ENCODE data around the gene CLDN14.

CLDN14 gene

DNA sequence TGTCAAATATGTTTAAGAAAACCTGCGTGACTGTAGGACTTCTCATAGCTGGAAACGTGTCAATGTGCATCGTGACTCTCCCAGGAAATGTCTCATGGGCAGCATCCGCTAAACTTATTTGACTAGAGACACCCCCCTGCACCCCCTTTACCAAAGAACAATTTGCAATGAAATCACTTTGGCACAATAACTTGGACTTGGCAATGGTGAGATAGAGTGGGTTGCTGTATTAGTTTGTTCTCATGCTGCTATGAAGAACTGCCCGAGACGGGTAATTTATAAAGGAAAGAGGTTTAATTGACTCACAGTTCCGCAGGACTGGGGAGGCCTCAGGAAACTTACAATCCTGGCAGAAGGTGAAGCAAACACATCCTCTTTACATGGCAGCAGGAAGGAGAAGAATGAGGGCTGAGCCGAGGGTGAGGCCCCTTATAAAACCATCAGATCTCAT lies 13.8 kb downstream of the CLDN14 start:
- no peak for DNase-seq

DNA sequence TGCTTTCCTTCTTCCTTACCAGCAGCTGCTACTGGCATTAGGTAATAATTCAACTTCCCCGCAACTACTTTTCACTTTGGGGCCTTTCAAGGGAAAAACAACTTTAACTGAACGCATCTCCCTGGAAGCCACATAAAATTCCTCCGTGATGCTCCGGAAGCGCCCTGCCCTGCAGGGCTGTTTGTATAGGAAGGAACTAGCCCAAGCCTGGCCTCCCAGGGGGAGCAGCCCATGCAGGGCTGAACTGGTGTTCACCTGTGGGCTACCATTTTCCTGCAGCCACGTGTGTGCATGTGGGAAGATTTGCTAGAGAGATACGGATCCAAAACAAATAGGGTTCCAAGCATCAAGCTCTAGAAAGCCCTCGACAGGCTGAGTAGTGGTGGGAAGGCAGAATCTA lies 14.4 kb downstream of the CLDN14 start:
- no peak for DNase-seq

DNA sequence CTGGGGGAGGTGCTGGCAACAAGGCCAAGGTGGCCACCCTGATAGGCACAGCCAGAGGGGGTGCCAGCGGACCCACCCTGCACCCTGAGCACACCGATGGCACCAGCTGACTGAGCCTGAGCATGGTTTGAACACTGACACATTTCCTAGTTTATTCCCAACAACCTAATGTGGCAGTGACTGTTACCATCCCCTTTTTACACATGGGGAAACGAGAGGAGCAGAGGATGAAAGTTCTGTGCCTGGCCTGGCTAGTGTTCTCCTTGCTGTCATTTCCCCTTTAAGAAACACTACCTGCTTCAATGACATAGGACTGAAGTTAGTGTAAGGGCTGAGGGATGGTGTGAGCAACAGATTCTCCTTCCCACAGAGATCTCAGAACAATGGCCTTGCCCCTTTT lies 15.3 kb downstream of the CLDN14 start:
- no peak for DNase-seq

DNA sequence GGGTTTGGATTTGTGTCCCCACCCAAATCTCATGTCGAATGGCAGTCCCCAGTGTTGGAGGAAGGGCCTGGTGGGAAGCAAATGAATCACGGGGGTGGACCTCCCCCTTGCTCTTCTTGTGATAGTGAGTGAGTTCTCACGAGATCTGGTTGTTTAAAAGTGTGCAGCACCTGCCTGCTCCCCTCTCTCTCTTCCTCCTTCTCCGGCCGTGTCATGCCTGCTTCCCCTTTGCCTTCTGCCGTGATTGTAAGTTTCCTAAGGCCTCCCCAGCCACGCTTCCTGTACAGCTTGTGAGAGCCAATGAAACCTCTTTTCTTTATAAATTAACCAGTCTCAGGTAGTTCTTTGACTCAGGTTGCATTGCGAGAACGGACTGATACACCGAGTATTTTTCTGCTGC lies 15.9 kb downstream of the CLDN14 start:
- DNase-seq, result no peak

DNA sequence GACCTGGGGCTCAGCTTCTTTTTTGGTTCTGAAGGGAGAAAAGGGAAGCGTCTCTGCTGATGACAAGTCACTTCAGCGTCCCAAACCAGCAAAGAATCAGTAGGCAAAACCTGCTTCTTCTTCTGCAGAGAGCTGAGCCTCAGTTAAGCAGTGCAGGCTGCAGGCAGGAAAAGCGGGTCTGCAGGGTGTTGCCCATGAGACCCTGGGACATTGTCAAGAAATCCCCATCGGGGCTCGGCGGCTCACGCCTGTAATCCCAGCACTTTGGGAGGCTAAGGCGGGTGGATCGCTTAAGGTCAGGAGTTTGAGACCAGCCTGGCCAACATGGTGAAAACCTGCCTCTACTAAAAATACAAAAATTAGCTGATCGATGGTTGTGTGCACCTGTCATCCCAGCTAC lies 16.7 kb downstream of the CLDN14 start:
- DNase-seq, result no peak

DNA sequence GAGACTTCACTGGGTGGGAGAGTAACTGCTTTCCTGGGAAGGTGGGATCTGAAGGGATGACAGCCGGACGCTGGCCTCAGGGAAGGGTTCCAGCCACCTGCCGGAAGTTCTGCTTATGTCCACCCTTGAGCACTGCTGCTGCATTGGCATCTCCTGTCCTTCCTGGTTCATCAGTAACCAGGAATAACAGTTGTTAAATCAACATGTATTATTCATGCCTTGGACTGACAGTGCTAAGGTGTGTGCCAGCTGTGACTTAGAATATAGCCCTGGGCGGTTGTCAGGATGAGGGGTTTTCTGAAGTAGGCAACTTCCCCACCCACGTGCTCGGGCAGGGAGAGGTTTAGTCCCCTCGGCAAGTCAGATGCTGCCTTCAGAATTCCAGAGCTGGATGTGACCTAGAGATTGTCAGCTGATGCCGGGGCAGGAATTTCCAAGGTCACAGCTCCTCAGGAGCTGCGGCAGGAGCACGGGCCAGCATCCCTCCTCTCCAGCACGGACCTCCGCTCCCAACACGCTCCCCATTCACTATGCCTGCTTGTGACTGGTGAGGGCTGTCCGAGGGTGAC lies 17.9 kb downstream of the CLDN14 start:
- no peak for DNase-seq

DNA sequence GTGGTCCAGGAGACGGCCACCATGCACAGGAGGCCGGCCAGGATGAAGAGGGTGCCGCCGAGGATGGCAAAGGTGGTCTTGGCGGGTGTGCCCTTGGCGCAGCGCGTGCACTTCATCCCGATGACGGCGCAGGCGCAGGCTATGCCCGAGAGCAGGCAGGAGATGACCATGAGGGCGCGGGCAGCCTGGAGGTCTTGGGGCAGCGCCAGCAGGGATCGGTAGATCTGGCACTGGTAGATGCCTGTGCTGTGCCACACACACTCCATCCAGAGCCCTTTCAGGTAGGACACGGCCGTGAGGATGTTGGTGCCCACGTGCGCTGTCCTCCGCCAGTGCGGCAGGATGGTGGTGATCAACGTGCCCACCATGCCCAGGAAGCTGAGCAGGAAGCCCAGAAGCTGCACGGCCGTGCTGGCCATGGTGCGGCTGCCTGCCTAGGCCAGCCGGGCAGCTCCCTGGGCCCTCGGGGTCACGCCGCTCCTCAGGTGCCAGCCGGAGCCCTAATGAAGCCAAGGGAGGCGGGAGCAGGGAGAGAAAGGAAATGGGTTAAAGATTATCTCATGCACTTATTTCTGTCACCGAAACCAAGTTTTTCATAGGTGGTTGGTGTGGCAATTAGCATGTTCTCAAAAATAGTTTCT lies 18.5 kb downstream of the CLDN14 start:
- DNase-seq, result no peak

DNA sequence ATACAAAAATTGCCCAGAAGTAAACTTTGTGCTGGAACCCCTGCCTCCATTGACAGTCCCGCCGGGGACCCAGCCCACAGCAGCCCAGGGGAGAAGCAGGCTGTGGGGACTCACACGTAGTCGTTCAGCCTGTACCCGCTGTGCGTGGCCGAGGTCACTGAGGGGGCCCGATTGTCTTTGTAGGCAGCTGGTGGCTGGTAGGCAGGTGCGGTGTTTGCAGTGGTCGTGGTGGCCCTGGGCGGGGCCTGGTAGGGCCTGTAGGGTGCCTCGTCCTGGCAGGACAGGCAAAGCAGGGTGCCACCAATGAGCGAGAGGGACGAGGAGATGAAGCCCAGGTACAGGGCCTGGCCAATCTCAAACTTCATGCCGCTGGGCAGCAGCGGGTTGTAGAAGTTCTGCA lies 19.1 kb downstream of the CLDN14 start:
- no peak for DNase-seq

DNA sequence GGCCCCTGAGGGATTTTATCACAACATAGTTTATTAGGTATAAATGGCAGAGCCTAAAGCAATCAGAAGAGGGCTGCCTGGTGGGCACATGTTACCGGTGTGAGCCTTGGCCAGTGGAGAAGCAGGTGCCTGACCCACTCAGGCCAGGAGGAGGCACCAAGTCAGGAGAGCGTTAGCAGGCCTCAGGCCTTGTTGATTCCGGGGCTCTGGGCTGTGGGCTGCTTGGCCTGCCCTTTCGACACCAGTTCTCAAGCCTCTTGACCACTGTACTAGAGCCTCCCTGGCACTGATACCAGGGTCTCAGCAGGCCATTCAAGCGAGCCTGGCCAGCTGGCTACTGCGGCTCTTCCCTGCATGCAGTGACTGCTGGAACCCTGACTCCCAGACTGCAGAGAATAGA lies 20.8 kb downstream of the CLDN14 start:
- no peak for DNase-seq

DNA sequence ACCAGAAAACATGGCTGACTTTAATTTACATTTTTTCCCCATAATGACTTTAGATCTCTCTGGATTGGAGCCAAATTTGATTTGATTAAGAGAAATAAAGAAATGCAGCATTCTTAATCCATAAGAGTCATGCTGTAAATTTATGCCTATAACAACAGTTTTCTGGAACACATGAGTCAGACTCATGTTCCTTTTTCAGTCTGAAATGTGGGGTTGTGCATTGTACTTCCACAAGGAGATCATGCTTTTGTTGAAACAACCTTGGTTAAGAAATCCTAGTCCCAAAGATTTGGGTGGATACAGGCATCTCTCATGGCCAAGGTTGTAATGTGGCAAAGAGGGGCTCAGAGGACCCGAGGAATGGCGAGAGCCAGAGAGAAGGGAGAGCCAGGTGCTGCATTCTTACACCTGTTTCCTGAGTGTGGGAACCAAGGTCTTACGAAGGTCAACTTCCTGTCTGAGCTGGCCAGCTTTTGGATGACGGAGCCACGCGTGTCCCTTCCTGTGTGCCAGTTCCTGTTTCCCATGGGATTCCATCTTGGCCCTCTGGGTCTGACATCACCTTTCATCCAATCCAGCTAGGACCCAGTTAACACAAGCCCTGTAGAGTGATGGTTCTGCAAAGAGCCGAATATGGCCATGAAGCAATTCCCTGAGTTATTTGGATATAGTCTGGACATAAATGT lies 23.1 kb downstream of the CLDN14 start:
- peak; percentile 56 to 75 for DNase-seq

DNA sequence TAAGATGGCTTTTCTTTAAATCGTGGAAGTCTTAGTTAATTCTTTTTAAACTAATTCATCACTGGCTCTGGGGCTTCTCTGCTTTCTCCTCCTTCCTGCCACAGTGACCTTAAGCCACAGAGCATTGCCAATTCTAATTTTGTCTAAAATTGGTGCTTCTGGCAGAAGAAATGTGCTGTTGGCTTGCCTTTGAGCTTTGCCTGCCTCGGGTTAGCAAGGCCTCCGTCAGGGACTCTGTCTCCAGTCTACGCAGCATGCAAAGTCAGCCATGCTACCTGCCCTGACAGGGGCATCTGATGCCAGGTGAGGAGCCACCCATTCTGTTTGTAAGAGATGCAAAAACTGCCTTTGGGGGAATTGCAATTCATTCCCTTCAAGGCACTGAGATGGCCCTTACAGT lies 25.2 kb downstream of the CLDN14 start:
- no peak for DNase-seq

DNA sequence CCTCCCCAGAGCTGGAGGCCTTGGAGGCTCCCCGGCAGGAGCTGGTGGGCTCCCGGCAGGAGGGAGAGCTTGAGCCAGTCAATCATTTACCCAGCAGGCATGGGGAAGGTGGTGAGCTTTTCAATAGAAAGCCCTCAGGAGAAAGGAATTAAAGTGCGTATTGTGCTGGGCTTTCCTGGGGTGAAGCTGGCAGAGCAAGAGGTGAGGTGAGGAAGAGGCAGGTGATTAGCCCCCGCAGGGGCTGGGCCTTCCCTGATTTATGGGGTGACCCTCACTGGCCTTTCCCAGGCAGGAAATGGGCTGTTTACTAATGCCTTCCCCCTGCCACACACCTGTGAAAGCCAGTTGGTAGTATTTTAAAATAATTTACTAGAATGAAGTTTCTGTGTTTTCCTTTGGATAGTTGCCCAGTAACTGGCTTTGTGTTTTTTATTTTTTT lies 25.8 kb downstream of the CLDN14 start:
- no peak for DNase-seq

DNA sequence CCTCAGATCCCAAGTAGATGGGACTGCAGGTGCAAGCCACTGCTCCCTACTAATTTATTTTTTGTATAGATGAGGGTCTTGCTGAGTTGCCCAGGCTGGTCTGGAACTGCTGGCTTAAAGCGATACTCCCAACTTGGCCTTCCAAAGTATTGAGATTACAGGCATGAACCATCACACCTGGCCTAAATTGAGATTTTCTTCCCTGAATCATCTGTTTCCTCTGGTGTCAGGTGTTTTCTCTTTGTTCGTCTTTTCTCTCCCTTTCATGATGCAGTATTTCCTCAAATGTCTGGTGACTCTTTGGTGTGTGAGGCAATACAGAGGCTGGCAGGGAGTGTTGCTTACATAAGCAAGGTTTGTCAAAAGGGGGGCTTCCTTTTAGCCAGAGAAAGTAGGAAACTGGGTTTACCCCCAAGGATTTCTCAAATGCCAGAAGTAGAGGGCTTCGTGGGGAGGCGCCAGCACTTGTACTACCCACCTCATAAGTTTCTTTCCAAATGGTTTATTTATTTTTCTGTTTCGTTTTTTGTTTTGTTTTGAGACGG lies 27.6 kb downstream of the CLDN14 start:
- peak in 1 of 2 donors; percentile 63 for DNase-seq

DNA sequence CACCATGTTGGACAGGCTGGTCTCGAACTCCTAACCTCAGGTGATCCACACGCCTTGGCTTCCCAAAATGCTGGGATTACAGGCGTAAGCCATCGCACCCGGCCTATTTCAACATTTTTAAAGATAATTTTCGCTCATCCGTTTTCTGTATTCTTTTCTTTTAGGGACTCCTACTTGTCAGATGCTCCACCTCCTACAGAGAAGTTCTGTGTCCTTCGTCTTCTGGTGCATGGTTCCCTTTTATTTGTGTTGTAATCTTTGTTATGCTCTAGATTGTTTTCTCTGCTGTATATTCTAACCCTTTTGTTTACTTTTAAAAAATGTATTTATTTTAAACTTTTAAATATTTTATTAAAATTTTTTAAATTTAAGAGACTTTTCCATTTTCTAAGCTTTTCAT lies 28.4 kb downstream of the CLDN14 start:
- peak; percentile 30 to 59 for DNase-seq

DNA sequence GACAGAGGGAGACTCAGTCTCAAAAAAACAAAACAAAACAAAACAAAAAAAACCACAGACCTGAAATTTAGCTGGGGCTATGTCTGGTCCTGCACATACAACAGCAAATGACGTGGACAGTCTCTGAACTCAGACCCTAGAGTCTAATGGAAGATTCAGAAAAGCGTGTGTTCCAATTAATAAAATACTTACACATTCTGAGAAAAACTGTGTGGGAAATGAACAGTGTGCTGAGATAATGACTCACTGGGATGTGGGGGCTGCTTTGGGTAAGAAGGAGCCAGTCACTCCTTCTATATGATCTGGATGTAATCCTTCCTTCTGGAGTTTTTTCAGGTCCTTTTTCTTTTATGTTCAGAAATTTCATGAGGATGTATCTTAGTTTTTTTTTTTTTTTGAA lies 29.4 kb downstream of the CLDN14 start:
- DNase-seq, result peak in 1 of 2 donors; percentile 41

DNA sequence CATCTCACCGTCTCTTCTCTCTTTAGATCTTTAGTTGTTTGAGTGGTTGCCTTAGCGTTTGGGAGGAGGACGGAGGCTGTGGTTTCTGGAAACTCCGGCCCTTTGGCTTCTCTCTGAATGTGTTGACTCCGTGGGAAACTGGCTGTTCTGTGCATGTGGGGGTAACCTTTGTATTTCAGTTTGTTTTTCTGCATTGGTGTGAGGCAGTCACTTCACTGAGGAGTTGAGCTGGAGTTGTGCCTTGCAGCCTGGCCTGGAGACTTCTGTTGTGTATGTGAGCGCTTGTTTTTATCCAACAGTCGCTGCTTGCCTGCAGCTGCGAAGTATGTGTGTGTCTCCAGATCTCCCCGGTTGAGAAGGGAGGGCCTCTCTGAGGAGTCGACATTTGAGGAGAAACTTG lies 33.6 kb downstream of the CLDN14 start:
- no peak for DNase-seq

DNA sequence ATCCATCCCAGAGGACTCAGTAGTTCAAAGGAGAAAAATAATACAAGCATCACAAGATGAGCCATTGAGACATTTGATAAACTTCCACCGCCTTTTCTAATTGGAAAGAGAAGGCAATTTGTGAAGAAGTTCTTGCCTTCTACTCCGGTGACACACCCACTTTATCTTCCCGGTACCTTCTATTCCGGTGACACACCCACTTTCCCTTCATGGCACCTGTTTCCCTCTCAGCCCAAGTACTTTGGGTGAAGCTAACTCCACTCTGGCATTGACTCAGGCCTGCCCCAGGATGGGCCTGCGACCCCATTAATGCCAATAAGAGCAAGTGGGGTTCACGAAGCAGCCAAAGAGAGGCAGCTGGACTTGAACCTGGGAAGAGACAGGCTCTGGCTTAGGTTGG lies 38.2 kb downstream of the CLDN14 start:
- DNase-seq, result no peak

DNA sequence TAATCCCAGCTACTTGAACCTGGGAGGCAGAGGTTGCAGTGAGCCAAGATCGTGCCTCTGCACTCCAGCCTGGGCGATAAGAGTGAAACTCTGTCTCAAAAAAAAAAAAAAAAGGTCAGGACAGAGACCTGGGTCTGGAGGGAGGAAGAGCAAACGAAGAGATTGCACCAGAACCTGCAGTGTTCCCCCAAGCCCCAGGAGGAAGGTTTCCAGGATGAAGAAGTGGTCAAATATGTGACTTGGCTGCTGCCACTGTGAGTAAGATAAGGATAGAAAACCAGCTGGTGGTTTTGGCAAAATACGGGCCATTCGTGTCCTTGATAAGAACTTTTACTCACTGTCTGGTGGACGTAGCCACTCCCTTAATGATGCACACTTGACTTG lies 42.2 kb downstream of the CLDN14 start:
- DNase-seq, result no peak

DNA sequence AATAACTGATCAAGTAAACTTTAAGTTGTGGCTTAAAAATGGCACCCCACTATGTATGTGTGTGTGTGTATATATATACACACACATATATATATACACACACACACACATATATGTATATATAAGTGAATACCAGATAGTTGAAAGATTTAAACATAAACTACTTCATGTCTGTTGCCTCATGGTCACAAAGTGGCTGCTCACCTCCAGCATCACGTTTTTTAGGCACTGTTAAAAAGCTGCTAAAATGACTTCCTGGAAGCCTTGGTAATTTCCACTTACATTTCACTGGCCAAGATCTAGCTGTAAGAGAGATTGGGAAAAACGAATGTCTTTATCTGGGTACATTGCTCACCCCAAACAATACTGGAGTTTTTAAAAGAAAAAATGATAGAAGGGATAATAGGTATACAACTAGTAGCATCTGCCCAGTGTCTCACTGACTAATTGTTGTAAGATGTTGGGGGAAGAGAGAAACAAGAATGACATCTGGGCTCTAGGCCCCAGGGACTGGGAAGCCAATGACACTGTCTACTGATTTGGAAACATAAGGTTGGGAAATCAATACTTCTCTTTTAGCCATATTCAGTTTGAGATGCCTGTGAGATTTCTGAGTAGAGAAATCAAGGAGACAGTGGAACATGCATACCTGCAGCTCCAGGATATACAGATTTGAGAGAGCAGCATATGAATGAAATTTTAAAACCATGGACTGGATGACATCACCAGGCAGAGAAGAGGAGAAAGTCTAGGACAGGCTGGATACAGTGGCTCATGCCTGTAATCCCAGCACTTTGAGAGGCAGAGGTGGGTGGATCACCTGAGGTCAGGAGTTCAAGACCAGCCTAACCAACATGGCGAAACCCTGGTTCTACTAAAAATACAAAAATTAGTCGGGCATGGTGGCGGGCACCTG lies 42.8 kb downstream of the CLDN14 start:
- peak; percentile 78 to 81 for DNase-seq

DNA sequence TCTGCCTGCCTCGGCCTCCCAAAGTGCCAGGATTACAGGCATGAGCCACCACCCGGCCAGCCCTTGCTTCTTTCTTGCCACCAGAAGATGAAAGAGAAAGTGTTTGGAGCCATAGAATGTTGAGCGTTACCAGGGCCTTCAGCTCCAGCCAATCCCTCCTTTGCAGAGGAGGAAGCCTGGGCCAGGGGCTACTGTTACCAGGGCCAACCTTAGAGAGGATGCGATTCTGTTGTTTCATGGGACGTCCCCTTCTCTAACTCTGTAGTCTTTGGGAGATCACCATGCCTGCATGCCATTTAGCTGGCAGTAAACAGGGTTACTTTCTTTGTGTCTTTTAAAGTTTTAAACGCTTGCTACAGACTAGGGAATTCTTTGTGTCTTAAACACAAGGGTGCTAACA lies 45.8 kb downstream of the CLDN14 start:
- no peak for DNase-seq

DNA sequence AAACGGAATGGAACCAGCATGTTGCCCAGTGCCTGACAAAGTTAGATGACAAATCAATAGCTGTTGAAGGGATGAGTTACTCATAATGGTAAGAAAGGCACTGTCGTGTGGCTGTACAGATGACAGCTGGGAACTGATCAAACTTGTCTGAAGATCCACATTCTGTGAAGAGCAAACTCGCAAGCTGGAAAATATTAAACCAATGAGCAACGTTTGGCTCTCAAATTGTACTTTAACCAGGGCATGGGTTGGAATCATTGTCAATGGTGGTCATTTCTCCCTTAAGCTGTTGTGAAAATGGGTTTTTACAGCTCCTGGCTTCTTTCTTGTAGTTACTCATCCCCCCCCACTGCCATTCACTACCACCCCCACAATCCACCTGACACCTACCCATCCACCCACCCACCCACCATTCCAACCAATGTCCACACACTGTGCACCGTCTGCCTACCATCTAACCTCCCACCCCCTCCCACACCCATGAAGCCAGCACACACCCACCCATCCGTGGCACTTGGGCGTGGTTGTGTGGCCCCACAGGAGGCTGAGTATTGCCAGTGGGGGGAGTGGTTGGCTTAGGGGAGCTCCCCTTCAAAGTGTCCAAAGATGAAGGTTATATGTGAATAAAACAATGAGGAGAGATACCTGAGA lies 46.7 kb downstream of the CLDN14 start:
- DNase-seq, result no peak

DNA sequence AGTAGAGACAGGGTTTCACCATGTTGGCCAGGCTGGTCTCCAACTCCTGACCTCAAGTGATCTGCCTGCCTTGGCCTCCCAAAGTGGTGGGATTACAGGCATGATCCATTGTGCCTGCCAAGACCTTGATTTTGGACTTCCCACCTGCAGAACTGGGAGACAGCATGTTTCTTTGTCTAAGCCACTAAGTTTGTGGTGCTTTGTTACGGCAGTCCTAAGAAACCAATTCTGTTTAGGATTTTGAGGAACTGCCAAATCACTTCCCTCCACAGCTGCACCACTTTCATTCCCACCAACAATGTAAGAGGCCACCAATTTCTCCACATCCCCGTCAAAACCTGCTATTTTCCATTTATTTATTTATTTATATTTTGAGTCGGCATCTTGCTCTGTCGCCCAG lies 48.7 kb downstream of the CLDN14 start:
- peak; percentile 20 to 34 for DNase-seq

DNA sequence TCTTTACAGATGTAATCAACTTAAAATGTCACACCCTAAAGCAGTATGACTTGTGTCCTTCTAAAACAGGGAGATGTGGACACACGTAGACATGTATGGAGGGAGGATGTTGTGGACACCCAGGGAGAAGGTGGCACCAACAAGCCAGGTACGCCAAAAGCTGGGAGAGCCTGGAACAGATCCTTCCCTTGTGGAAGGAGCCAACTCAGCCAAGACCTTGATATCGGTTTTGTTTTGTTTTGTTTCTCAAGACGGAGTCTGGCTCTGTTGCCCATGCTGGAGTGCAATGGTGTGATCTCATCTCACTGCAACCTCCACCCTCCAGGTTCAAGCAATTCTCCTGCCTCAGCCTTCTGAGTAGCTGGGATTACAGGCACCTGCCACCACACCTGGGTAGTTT lies 49.1 kb downstream of the CLDN14 start:
- no peak for DNase-seq
